ENCODE results near the gene GPR34. TPM values are rescaled to one million over a fixed set of nuclear protein-coding genes. Genes with fewer than 3 reads are reported as not detected.
"Not testable (repeated sequence)": the region's sequence is repeated elsewhere in the genome, so short reads cannot be mapped to it uniquely, and the experiment has no call there.

The GPR34 gene
- total RNA-seq, 1 donor from 2014 or later = 33.6 TPM

DNA sequence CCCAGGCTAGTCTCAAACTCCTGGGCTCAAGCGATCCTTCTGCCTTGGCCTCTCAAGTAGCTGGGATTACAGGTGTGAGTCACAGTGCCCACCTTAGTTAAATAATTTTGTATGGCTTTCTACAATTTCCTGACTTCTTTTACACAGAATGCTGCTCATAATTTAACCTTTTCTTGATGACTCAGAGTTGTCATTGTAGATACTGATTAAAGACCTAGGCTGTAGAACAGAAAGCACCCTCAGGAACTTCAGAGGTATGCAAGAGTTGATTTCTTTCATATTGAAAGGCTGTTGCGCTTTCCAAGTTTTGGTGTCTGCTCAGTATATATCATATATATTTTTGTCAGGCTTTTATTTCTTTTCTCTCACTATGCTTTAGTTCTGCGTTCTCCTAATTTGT is 21.1 kb upstream of the GPR34 start:
- DNase-seq = no peak
- ATAC-seq = no peak
- no peaks in the 10 kb centered on the region for H3K36me3 ChIP-seq
- no peak overlapping the region for H3K4me3 ChIP-seq
- no peaks in the 10 kb centered on the region for H3K27me3 ChIP-seq (ENCODE audit: low read depth)
- no peaks in the 10 kb centered on the region for H3K4me1 ChIP-seq
- H3K9me3 ChIP-seq = no peaks in the 10 kb centered on the region
- no peak for TF ChIP-seq CTCF (IDR thresholded peaks at IDR 0.05)
- no peak overlapping the region for H3K27ac ChIP-seq
- intact Hi-C loops (cut with DNase I) = no loop called here

DNA sequence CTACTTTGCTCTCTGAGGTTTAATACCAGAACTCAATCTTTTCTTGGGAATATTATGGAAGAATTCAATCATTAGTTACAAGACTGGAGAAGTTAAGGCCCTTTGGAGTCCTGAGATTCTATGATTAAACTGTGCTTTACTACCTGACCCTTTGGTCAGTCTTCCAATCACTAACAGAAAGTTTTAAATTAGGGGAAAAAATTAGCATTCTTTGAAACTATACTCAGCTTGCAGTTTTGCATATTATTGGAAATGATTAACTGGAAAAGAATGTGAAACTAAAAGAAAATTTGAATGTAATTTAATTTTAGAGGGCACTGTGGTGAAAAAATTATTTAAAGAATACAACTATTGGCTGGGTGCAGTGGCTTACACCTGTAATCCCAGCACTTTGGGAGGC is 18.7 kb upstream of the GPR34 start:
- Histone ChIP-seq H3K27ac (no peak overlapping the region), H3K27me3 (ENCODE audit: low read depth) (no peaks in the 10 kb centered on the region), H3K36me3 (no peaks in the 10 kb centered on the region), H3K4me3 (no peak overlapping the region), H3K9me3 (no peaks in the 10 kb centered on the region), H3K4me1 (no peaks in the 10 kb centered on the region)
- intact Hi-C loops (cut with DNase I) = no loop called here
- TF ChIP-seq CTCF (IDR thresholded peaks at IDR 0.05) = no peak
- DNase-seq (no peak), ATAC-seq (no peak)

DNA sequence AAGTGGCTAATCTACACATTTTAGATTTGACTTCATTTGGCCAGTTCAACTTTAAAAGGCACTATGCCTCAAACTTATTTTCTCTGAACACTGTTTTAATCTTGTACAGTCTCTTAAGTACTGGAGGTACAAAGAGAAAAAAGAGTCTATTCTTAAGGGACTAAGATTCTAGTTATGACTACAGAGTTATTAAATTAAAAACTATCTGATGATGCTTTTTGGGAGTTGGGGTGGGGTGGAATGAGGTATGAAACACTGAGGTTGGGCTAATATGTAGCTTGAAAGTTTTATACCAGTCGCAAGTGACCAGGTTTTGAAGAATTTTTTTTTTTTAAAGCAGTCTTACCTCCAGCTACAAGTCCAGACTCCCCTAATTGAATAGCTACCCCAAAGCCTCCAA is 17.7 kb upstream of the GPR34 start:
- Histone ChIP-seq H3K27me3 (ENCODE audit: low read depth) (no peaks in the 10 kb centered on the region), H3K4me1 (no peaks in the 10 kb centered on the region), H3K27ac (no peak overlapping the region), H3K36me3 (no peaks in the 10 kb centered on the region), H3K4me3 (no peak overlapping the region), H3K9me3 (no peaks in the 10 kb centered on the region)
- intact Hi-C loops (cut with DNase I) = no loop called here
- no peak for TF ChIP-seq CTCF (IDR thresholded peaks at IDR 0.05)
- DNase-seq (no peak), ATAC-seq (no peak)

GRCh38 chrX:41672643-41673042 is 16.1 kb upstream of the GPR34 start:
- Histone ChIP-seq H3K4me3 (no peak overlapping the region), H3K4me1 (no peaks in the 10 kb centered on the region), H3K9me3 (no peaks in the 10 kb centered on the region), H3K36me3 (no peaks in the 10 kb centered on the region), H3K27ac (no peak overlapping the region), H3K27me3 (ENCODE audit: low read depth) (no peaks in the 10 kb centered on the region)
- TF ChIP-seq CTCF (IDR thresholded peaks at IDR 0.05) = no peak
- no peak for ATAC-seq
- intact Hi-C loops (cut with DNase I) = no loop called here
- DNase-seq = no peak

DNA sequence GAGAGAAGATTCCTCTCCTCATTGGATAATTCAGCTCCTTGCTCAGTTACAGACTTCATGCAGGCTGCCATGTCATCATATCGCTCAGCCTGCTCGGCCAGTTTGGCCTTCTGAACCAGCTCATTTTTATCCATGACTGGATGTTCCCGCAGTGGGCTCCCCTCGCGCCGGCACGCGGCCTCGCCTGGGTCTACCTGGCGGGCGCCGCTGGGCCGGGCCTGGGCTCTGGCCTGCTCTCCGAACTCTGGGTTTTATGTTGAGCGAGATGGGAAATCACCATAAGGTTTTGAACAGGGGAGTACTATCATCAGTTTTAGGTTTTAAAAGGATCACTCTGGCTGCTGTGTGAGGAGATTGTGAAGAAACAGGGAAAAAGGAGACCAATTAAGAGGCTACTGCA is 12.4 kb upstream of the GPR34 start:
- DNase-seq; ATAC-seq; H3K27me3 ChIP-seq (ENCODE audit: low read depth); H3K27ac ChIP-seq; H3K4me3 ChIP-seq; intact Hi-C loops (cut with DNase I); H3K9me3 ChIP-seq; H3K4me1 ChIP-seq; H3K36me3 ChIP-seq: not testable (repeated sequence)

- DNase-seq (no peak), ATAC-seq (no peak)
- no peak overlapping the region for H3K4me3 ChIP-seq
- H3K36me3 ChIP-seq = no peaks in the 10 kb centered on the region
- H3K9me3 ChIP-seq = no peaks in the 10 kb centered on the region
- no peaks in the 10 kb centered on the region for H3K4me1 ChIP-seq
- intact Hi-C loops (cut with DNase I) = no loop called here
- no peak overlapping the region for H3K27ac ChIP-seq
- no peak for TF ChIP-seq CTCF (IDR thresholded peaks at IDR 0.05)
- H3K27me3 ChIP-seq (ENCODE audit: low read depth) = no peaks in the 10 kb centered on the region
Observed at GRCh38 chrX:41677183-41678060, 11.4 kb upstream of the GPR34 start.
